Left colon (tissue), 2 donors: ENCODE data around the gene SECISBP2. TPM values are rescaled to one million over a fixed set of nuclear protein-coding genes. Genes with fewer than 3 reads are reported as not detected.

Experiments used
- ATAC-seq: fragments of 200-7000 bp; cut with Tn5 transposase; one replicate; pipeline ENCODE4 v1.9.1; 2020; ENCODE audit warnings: mild to moderate bottlenecking, moderate library complexity
- DNase-seq, 2 donors: peaks; one replicate each; pipeline ENCODE4 v3.0.0-alpha.2; 2020
- intact Hi-C, 2 donors: fragments of 100-400 bp; cut with DNase I in 1 of 2; cut with micrococcal nuclease in 1 of 2; formaldehyde crosslinking; loops; one replicate each; pipeline versions ENCODE4 v1.11.2 to v1.14.0; 2022; cut with DNase I, micrococcal nuclease
- total RNA-seq, 2 donors: library from RNA; stranded (reverse); fragmentation: NEBNext Ultra II Directional; extraction: Animal tissue kit (Norgen Biotek cat#: 25700); gene quantifications; one replicate each; pipeline ENCODE4 v1.2.1, GENCODE V29; 2021
- donor health status: DM: no; HTN: no; CAD: no.
- donor health status: DM: yes; HTN: yes; CAD: no.

The SECISBP2 gene
- total RNA-seq, 2 donors from 2014 or later: 49.4 to 54.3 TPM

- ATAC-seq (peak; percentile 22), DNase-seq (peak in 1 of 2 donors; percentile 30)
- intact Hi-C loops: no loop called here
These were observed 57.0 kb downstream of the SECISBP2 start for GRCh38 chr9:89375191-89375760.

- intact Hi-C loops: no loop called here
- DNase-seq (no peak), ATAC-seq (no peak)
These were observed 58.0 kb downstream of the SECISBP2 start for GRCh38 chr9:89376286-89376685.

GRCh38 chr9:89376741-89377351 lies 58.5 kb downstream of the SECISBP2 start:
- ATAC-seq (no peak), DNase-seq (no peak)
- intact Hi-C loops: no loop called here

- no peak for ATAC-seq
- intact Hi-C loops: no loop called here
These were observed 59.1 kb downstream of the SECISBP2 start for GRCh38 chr9:89377411-89377810.

GRCh38 chr9:89378541-89378940 lies 60.2 kb downstream of the SECISBP2 start:
- intact Hi-C loops: no loop called here
- ATAC-seq (no peak), DNase-seq (no peak)

More at GRCh38 chr9:89377411-89377810, 59.1 kb downstream of the SECISBP2 start:
- no peak for DNase-seq

- ATAC-seq: no peak
- DNase-seq: no peak
- intact Hi-C loops: no loop called here
These were observed 60.7 kb downstream of the SECISBP2 start for GRCh38 chr9:89379031-89379430.

GRCh38 chr9:89379508-89380115 lies 61.3 kb downstream of the SECISBP2 start:
- intact Hi-C loops: no loop called here
- DNase-seq: no peak
- ATAC-seq: no peak

GRCh38 chr9:89380437-89381307 lies 62.4 kb downstream of the SECISBP2 start:
- intact Hi-C loops: no loop called here
- DNase-seq (no peak), ATAC-seq (no peak)

GRCh38 chr9:89381308-89381609 lies 63.0 kb downstream of the SECISBP2 start:
- intact Hi-C loops: no loop called here
- ATAC-seq: no peak
- no peak for DNase-seq

GRCh38 chr9:89382026-89382986 lies 64.0 kb downstream of the SECISBP2 start:
- DNase-seq (no peak), ATAC-seq (no peak)
- intact Hi-C loops: no loop called here

- ATAC-seq (no peak), DNase-seq (no peak)
- intact Hi-C loops: no loop called here
These were observed 64.9 kb downstream of the SECISBP2 start for GRCh38 chr9:89383030-89383720.

- intact Hi-C loops: no loop called here
- no peak for DNase-seq
- ATAC-seq: no peak
These were observed 65.5 kb downstream of the SECISBP2 start for GRCh38 chr9:89383721-89384300.

GRCh38 chr9:89384783-89385182 lies 66.5 kb downstream of the SECISBP2 start:
- intact Hi-C loops: no loop called here
- no peak for DNase-seq
- ATAC-seq: no peak

GRCh38 chr9:89386206-89386605 lies 67.9 kb downstream of the SECISBP2 start:
- DNase-seq (no peak), ATAC-seq (no peak)

GRCh38 chr9:89386797-89387196 lies 68.5 kb downstream of the SECISBP2 start:
- no peak for DNase-seq

More at GRCh38 chr9:89386206-89386605, 67.9 kb downstream of the SECISBP2 start:
- intact Hi-C loops: no loop called here

GRCh38 chr9:89387197-89387849 lies 69.0 kb downstream of the SECISBP2 start:
- DNase-seq (no peak), ATAC-seq (no peak)
- intact Hi-C loops: no loop called here

More at GRCh38 chr9:89386797-89387196, 68.5 kb downstream of the SECISBP2 start:
- intact Hi-C loops: no loop called here
- ATAC-seq: no peak
